GM23338 (cell line): ENCODE measurements around the gene DPF1. TPM values are rescaled to one million over a fixed set of nuclear protein-coding genes. Genes with fewer than 3 reads are reported as not detected.

Experiments used
- ATAC-seq: fragments of 200-7000 bp; cut with Tn5 transposase; 3 replicates; pipeline ENCODE4 v1.9.1; 2020
- DNase-seq: peaks from one replicate; pipeline ENCODE4 v3.0.0-alpha.2; 2015; ENCODE audit warnings: low spot score
- H2AFZ ChIP-seq: fragments of 200-600 bp; sonication (generic); 2 replicates; pipeline ENCODE4 v1.8.0; 2016; ENCODE audit warnings: antibody characterized with exemption, mild to moderate bottlenecking, moderate library complexity
- H3F3A ChIP-seq: fragments of 200-600 bp; sonication (generic); replicated peaks from 2 replicates; pipeline ENCODE4 v1.8.0; 2017; ENCODE audit warnings: antibody characterized with exemption, mixed run types, low read depth
- H3K27ac ChIP-seq: fragments of 200-600 bp; sonication (generic); 2 replicates; pipeline ENCODE4 v1.6.1; 2016; ENCODE audit warnings: low read depth
- H3K27me3 ChIP-seq: fragments of 200-600 bp; sonication (generic); 2 replicates; pipeline ENCODE4 v1.8.0; 2016; ENCODE audit warnings: mild to moderate bottlenecking, mixed run types, moderate library complexity; ENCODE audit not compliant: insufficient read depth
- H3K36me3 ChIP-seq: fragments of 200-600 bp; sonication (generic); 2 replicates; pipeline ENCODE4 v1.8.0; 2016; ENCODE audit warnings: mild to moderate bottlenecking; ENCODE audit not compliant: insufficient read depth
- H3K4me1 ChIP-seq: fragments of 200-600 bp; sonication (generic); 2 replicates; pipeline ENCODE4 v1.8.0; 2016; ENCODE audit warnings: mild to moderate bottlenecking, moderate library complexity; ENCODE audit not compliant: insufficient read depth
- H3K4me2 ChIP-seq: fragments of 200-600 bp; sonication (generic); 2 replicates; pipeline ENCODE4 v1.7.1; 2017; ENCODE audit warnings: mixed run types
- H3K4me3 ChIP-seq: fragments of 200-600 bp; sonication (generic); 2 replicates; pipeline ENCODE4 v1.6.1; 2016; ENCODE audit warnings: mixed run types
- H3K79me2 ChIP-seq: fragments of 200-600 bp; sonication (generic); replicated peaks from 2 replicates; pipeline ENCODE4 v1.8.0; 2017; ENCODE audit warnings: mild to moderate bottlenecking; ENCODE audit not compliant: insufficient read depth
- H3K9me2 ChIP-seq: fragments of 200-600 bp; sonication (generic); 2 replicates; pipeline ENCODE4 v1.8.0; 2017; ENCODE audit not compliant: insufficient read depth
- H4K20me1 ChIP-seq: fragments of 200-600 bp; sonication (generic); replicated peaks from 2 replicates; pipeline ENCODE4 v1.8.0; 2017; ENCODE audit warnings: mild to moderate bottlenecking; ENCODE audit not compliant: insufficient read depth
- H3K27ac Mint-ChIP-seq: 2 replicates; pipeline ENCODE4 v1.8.0; 2020; ENCODE audit warnings: inconsistent platforms, mild to moderate bottlenecking, moderate library complexity, mixed read lengths
- H3K27me3 Mint-ChIP-seq: 3 replicates; pipeline ENCODE4 v1.8.0; 2022; ENCODE audit warnings: low read depth, mild to moderate bottlenecking, moderate library complexity, mixed read lengths, inconsistent platforms; ENCODE audit not compliant: insufficient read depth, poor library complexity
- H3K36me3 Mint-ChIP-seq: 3 replicates; pipeline ENCODE4 v1.8.0; 2021; ENCODE audit warnings: low read depth, mild to moderate bottlenecking, inconsistent platforms, moderate library complexity, mixed read lengths
- H3K4me1 Mint-ChIP-seq: 3 replicates; pipeline ENCODE4 v1.8.0; 2020; ENCODE audit warnings: mild to moderate bottlenecking, inconsistent platforms, mixed read lengths
- H3K4me3 Mint-ChIP-seq: 3 replicates; pipeline ENCODE4 v1.8.0; 2021; ENCODE audit warnings: moderate library complexity, mild to moderate bottlenecking, inconsistent platforms, mixed read lengths
- H3K9me3 Mint-ChIP-seq: 3 replicates; pipeline ENCODE4 v1.8.0; 2020; ENCODE audit warnings: moderate library complexity, mild to moderate bottlenecking, inconsistent platforms, mixed read lengths
- EZH2 ChIP-seq: fragments of 200-600 bp; sonication (generic); IDR thresholded peaks from one replicate; pipeline ENCODE4 v1.8.0; 2017; ENCODE audit warnings: antibody characterized with exemption, mild to moderate bottlenecking, low read depth; ENCODE audit not compliant: unreplicated experiment
- EZH2phosphoT487 ChIP-seq: fragments of 200-600 bp; sonication (generic); IDR thresholded peaks from one replicate; pipeline ENCODE4 v1.8.1; 2018; ENCODE audit warnings: antibody characterized with exemption; ENCODE audit not compliant: unreplicated experiment
- JUNB ChIP-seq: IDR thresholded peaks from one replicate; pipeline ENCODE4 v1.6.1; 2016; ENCODE audit warnings: antibody characterized with exemption; ENCODE audit not compliant: unreplicated experiment
- POLR2AphosphoS5 ChIP-seq: IDR thresholded peaks from 2 replicates; pipeline ENCODE4 v1.6.1; 2016; ENCODE audit warnings: antibody characterized with exemption, low read depth
- REST ChIP-seq: IDR thresholded peaks from one replicate; pipeline ENCODE4 v1.6.1; 2018; ENCODE audit warnings: antibody characterized with exemption; ENCODE audit not compliant: unreplicated experiment
- STAT1 ChIP-seq: IDR thresholded peaks from one replicate; pipeline ENCODE4 v1.6.1; 2016; ENCODE audit warnings: antibody characterized with exemption; ENCODE audit not compliant: unreplicated experiment
- ZNF114 ChIP-seq: fragments of 250-450 bp; sonication (Bioruptor Pico); IDR thresholded peaks from 2 replicates; pipeline ENCODE4 v1.5.0; 2020; ENCODE audit warnings: mild to moderate bottlenecking, moderate library complexity
- ZNF331 ChIP-seq: fragments of 250-450 bp; sonication (Bioruptor Pico); IDR thresholded peaks from 2 replicates; pipeline ENCODE4 v1.5.0; 2020; ENCODE audit warnings: low read depth, mild to moderate bottlenecking, moderate library complexity
- ZNF462 ChIP-seq: fragments of 250-450 bp; sonication (Bioruptor Pico); IDR thresholded peaks from 2 replicates; pipeline ENCODE4 v1.5.0; 2020; ENCODE audit warnings: mild to moderate bottlenecking, moderate library complexity
- polyA plus RNA-seq: library from polyadenylated mRNA; unstranded; fragments of >200 nt; fragmentation: Nextera tagmentation; extraction: Ambion mirVana; gene quantifications from 2 replicates; pipeline ENCODE4 v1.2.1, GENCODE V29; 2016
- total RNA-seq: library from RNA; depleted of rRNA; stranded (reverse); fragments of >200 nt; shearing (Covaris generic); gene quantifications from 2 replicates; pipeline ENCODE4 v1.2.3, GENCODE V29; 2014
- TF ChIP-seq, protein P1 (sequence below): IDR thresholded peaks from 2 replicates; pipeline ENCODE4 v1.6.1; 2016; ENCODE audit warnings: antibody characterized with exemption
- TF ChIP-seq, protein P2 (sequence below), 2 experiments: fragments of 200-600 bp in 1 of 2; sonication (generic) in 1 of 2; conservative IDR thresholded peaks; 2 replicates each; pipeline versions ENCODE4 v1.5.1 to v1.6.1; 2016 to 2017; ENCODE audit warnings: antibody characterized with exemption in 2 of 2, low read depth in 2 of 2, mild to moderate bottlenecking in 2 of 2, moderate library complexity in 1 of 2

Gene DPF1
- total and polyA plus RNA-seq, 2 experiments from 2014 or later, result 8.3 to 11.7 TPM

DNA sequence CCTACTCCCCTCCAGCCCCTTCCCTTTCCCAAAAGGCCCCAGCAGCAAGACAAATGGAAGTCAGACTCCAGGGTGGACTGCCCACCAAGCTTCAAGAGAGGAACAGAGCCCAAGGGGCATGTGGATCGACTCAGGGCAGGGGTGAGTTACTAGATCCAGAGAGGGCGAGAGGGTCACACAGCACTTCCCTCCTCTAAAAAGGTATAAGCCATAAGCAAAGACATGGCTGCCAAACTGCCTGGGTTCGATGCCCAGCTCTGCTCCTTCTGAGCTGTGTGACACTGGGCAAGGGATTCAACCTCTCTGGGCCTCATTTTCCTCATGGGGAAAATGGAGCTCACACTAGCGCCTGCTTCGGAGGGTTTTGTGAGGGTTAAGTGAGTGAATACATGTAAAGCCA, 28.4 kb upstream of the DPF1 start:
- ATAC-seq (no peak), DNase-seq (no peak)
- Mint-ChIP-seq H3K4me3 (peak overlapping the region; percentile 50; the same call in 1 of the 3 replicates), H3K27ac (no peak overlapping the region), H3K9me3 (no peaks in the 10 kb centered on the region), H3K4me1 (peaks cover 40% of the 10 kb centered on the region), H3K27me3 (peaks cover 19% of the 10 kb centered on the region), H3K36me3 (no peaks in the 10 kb centered on the region; the same call in 2 of the 3 replicates)
- peaks cover 6% of the 10 kb centered on the region; the same call in 1 of the 2 replicates for H3K27me3 ChIP-seq
- H3K4me3 ChIP-seq, result peak overlapping the region; percentile 54; the same call in 1 of the 2 replicates
- no peaks in the 10 kb centered on the region for H4K20me1 ChIP-seq
- no peak overlapping the region for H3K27ac ChIP-seq
- H3K36me3 ChIP-seq, result no peaks in the 10 kb centered on the region
- 0 out of 2 replicates have a peak, but pooled peaks cover 3% of the 10 kb centered on the region for H3K79me2 ChIP-seq
- no peaks in the 10 kb centered on the region for H3K9me2 ChIP-seq
- TF ChIP-seq ZNF331 (CRISPR knock-in tag) (no peak), ZNF114 (CRISPR knock-in tag) (no peak), ZNF462 (CRISPR knock-in tag) (no peak), STAT1 (no peak), REST (no peak), JUNB (no peak), EZH2phosphoT487 (no peak), EZH2 (no peak), POLR2AphosphoS5 (no peak)
- TF ChIP-seq, protein P1, sequence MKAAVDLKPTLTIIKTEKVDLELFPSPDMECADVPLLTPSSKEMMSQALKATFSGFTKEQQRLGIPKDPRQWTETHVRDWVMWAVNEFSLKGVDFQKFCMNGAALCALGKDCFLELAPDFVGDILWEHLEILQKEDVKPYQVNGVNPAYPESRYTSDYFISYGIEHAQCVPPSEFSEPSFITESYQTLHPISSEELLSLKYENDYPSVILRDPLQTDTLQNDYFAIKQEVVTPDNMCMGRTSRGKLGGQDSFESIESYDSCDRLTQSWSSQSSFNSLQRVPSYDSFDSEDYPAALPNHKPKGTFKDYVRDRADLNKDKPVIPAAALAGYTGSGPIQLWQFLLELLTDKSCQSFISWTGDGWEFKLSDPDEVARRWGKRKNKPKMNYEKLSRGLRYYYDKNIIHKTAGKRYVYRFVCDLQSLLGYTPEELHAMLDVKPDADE, result no peak
- TF ChIP-seq, protein P2, sequence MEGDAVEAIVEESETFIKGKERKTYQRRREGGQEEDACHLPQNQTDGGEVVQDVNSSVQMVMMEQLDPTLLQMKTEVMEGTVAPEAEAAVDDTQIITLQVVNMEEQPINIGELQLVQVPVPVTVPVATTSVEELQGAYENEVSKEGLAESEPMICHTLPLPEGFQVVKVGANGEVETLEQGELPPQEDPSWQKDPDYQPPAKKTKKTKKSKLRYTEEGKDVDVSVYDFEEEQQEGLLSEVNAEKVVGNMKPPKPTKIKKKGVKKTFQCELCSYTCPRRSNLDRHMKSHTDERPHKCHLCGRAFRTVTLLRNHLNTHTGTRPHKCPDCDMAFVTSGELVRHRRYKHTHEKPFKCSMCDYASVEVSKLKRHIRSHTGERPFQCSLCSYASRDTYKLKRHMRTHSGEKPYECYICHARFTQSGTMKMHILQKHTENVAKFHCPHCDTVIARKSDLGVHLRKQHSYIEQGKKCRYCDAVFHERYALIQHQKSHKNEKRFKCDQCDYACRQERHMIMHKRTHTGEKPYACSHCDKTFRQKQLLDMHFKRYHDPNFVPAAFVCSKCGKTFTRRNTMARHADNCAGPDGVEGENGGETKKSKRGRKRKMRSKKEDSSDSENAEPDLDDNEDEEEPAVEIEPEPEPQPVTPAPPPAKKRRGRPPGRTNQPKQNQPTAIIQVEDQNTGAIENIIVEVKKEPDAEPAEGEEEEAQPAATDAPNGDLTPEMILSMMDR (conservative IDR thresholded peaks at IDR 0.05; ENCODE audit: low read depth in 2 of 2), result no peak
- H3K4me1 ChIP-seq, result peaks cover 41% of the 10 kb centered on the region
- no peak overlapping the region for H2AFZ ChIP-seq
- H3F3A ChIP-seq, result peaks cover 9% of the 10 kb centered on the region; the same call in 1 of the 2 replicates
- peak overlapping the region; percentile 83 for H3K4me2 ChIP-seq
